H1 (cell line): ENCODE measurements around the gene RSPH9. TPM values are rescaled to one million over a fixed set of nuclear protein-coding genes. Genes with fewer than 3 reads are reported as not detected.

Source experiments
- ATF2 ChIP-seq: IDR thresholded peaks from 2 replicates; pipeline ENCODE4 v1.6.1; 2012; ENCODE audit warnings: low read length, inconsistent platforms
- CBX8 ChIP-seq: fragments of 300-800, 300-1000 bp; sonication (generic); IDR thresholded peaks from 2 replicates; pipeline ENCODE4 v1.7.1; 2016; ENCODE audit warnings: low read depth, low read length, borderline replicate concordance
- CTCF ChIP-seq, 3 experiments: IDR thresholded peaks; 1 replicate in 2 of 3; 2 replicates in 1 of 3; pipeline versions ENCODE4 v1.5.1 to v1.6.1; 2011; ENCODE audit warnings: low read length in 3 of 3, mild to moderate bottlenecking in 3 of 3, inconsistent platforms in 2 of 3, low read depth in 1 of 3, moderate library complexity in 1 of 3; ENCODE audit not compliant: insufficient read depth in 1 of 3; ENCODE audit errors: control extremely low read depth in 1 of 3
- JUND ChIP-seq: IDR thresholded peaks from 2 replicates; pipeline ENCODE4 v1.6.1; 2011; ENCODE audit warnings: mild to moderate bottlenecking, improper control_type of control experiment, low read length
- USF2 ChIP-seq: IDR thresholded peaks from 2 replicates; pipeline ENCODE4 v1.6.1; 2011; ENCODE audit warnings: low read length, improper control_type of control experiment
- YY1 ChIP-seq: IDR thresholded peaks from 2 replicates; pipeline ENCODE4 v1.6.1; 2011; ENCODE audit warnings: low read depth, mild to moderate bottlenecking, low read length
- polyA plus RNA-seq, 7 experiments: library from polyadenylated mRNA; depleted of rRNA in 3 of 7; stranded (reverse) in 5 of 7; unstranded in 2 of 7; fragments of >200 nt in 5 of 7; fragments of 200-250 nt in 2 of 7; gene quantifications; 1 replicate in 5 of 7; 2 replicates in 1 of 7; 4 replicates in 1 of 7; pipeline versions ENCODE4 v1.2.1 to v1.2.3, GENCODE V29; 2011 to 2013; ENCODE audit warnings: missing spikeins in 2 of 7, mixed read lengths in 2 of 7
- total RNA-seq: library from RNA; stranded (reverse); fragmentation: NEBNext Ultra II Directional; extraction: Animal tissue kit (Norgen Biotek cat#: 25700); gene quantifications from 2 replicates; pipeline ENCODE4 v1.2.1, GENCODE V29; 2021

RSPH9 gene
- total and polyA plus RNA-seq, 2 of the 8 experiments (the other 6 are each of a cell fraction or from before 2014, with no cell fraction given): 0.15 to 0.23 TPM

GRCh38 chr6:43621078-43621835, 23.6 kb upstream of the RSPH9 start (continued):
- TF ChIP-seq USF2 (no peak), JUND (no peak), YY1 (no peak), CBX8 (no peak), ATF2 (no peak), CTCF (IDR thresholded peaks at IDR 0.05; ENCODE audit: control extremely low read depth in 1 of 3, insufficient read depth in 1 of 3, low read depth in 1 of 3, low read length in 3 of 3) (no peak)
